Keratinocyte (primary cell): ENCODE measurements around the gene ERCC3. TPM values are rescaled to one million over a fixed set of nuclear protein-coding genes. Genes with fewer than 3 reads are reported as not detected.
"Not testable (repeated sequence)": the region's sequence is repeated elsewhere in the genome, so short reads cannot be mapped to it uniquely, and the experiment has no call there.

Source experiments
- DNase-seq: peaks from one replicate; pipeline ENCODE4 v3.0.0-alpha.2; 2011; ENCODE audit warnings: low read depth, missing footprints, low spot score
- FAIRE-seq: peaks from 2 replicates; lab custom pipeline; 2011; peaks lifted over from hg19 to GRCh38; lab: Jason Lieb, UNC
- H2AFZ ChIP-seq: 2 replicates; pipeline ENCODE4 v1.6.0; 2012; ENCODE audit warnings: low read length, control low read depth, inconsistent platforms; ENCODE audit not compliant: control insufficient read depth
- H3K27ac ChIP-seq: 2 replicates; pipeline ENCODE4 v1.5.1; 2011; ENCODE audit warnings: low read length; ENCODE audit not compliant: control insufficient read depth, insufficient read depth
- H3K27me3 ChIP-seq: 3 replicates; pipeline ENCODE4 v1.6.0; 2011; ENCODE audit warnings: low read length; ENCODE audit not compliant: control insufficient read depth, insufficient read depth; ENCODE audit errors: extremely low read depth
- H3K36me3 ChIP-seq, 2 experiments: 2 replicates in 1 of 2; 3 replicates in 1 of 2; pipeline ENCODE4 v1.5.1; 2011; ENCODE audit warnings: low read length in 2 of 2, mild to moderate bottlenecking in 1 of 2; ENCODE audit not compliant: control insufficient read depth in 2 of 2, insufficient read depth in 2 of 2; ENCODE audit errors: extremely low read depth in 1 of 2
- H3K4me1 ChIP-seq: 3 replicates; pipeline ENCODE4 v1.5.1; 2011; ENCODE audit warnings: low read length; ENCODE audit not compliant: control insufficient read depth, insufficient read depth; ENCODE audit errors: extremely low read depth
- H3K4me2 ChIP-seq: 3 replicates; pipeline ENCODE4 v1.6.0; 2011; ENCODE audit warnings: low read depth, low read length; ENCODE audit not compliant: control insufficient read depth, insufficient read depth; ENCODE audit errors: extremely low read depth
- H3K4me3 ChIP-seq, 3 experiments: fragments of 200-600 bp in 1 of 3; sonication (generic) in 1 of 3; 2 replicates in 2 of 3; 3 replicates in 1 of 3; pipeline ENCODE4 v1.5.1; 2011 to 2016; ENCODE audit warnings: low read length in 3 of 3, mild to moderate bottlenecking in 3 of 3, control low read depth in 2 of 3, inconsistent platforms in 1 of 3, low read depth in 1 of 3, mixed read lengths in 1 of 3, mixed run types in 1 of 3, moderate library complexity in 1 of 3; ENCODE audit not compliant: control insufficient read depth in 2 of 3, insufficient read depth in 2 of 3; ENCODE audit errors: extremely low read depth in 1 of 3
- H3K79me2 ChIP-seq: 2 replicates; pipeline ENCODE4 v1.6.0; 2012; ENCODE audit warnings: low read length; ENCODE audit not compliant: control insufficient read depth, insufficient read depth
- H3K9ac ChIP-seq: 3 replicates; pipeline ENCODE4 v1.6.0; 2011; ENCODE audit warnings: low read length; ENCODE audit not compliant: control insufficient read depth, insufficient read depth; ENCODE audit errors: extremely low read depth
- H3K9me1 ChIP-seq: 3 replicates; pipeline ENCODE4 v1.6.0; 2011; ENCODE audit warnings: low read length; ENCODE audit not compliant: control insufficient read depth, insufficient read depth; ENCODE audit errors: extremely low read depth
- H3K9me3 ChIP-seq: 2 replicates; pipeline ENCODE4 v1.5.1; 2012; ENCODE audit warnings: low read depth, low read length; ENCODE audit not compliant: control insufficient read depth
- H4K20me1 ChIP-seq: 3 replicates; pipeline ENCODE4 v1.6.0; 2011; ENCODE audit warnings: low read length; ENCODE audit not compliant: control insufficient read depth, insufficient read depth; ENCODE audit errors: extremely low read depth
- EZH2 ChIP-seq: IDR thresholded peaks from one replicate; pipeline ENCODE4 v1.6.1; 2012; ENCODE audit warnings: inconsistent platforms, mild to moderate bottlenecking, low read length, moderate library complexity
- dilution Hi-C: fragments of 300-500 bp; cut with MboI; formaldehyde crosslinking; loops from one replicate; pipeline ENCODE4 v1.7.0; 2020; ENCODE audit warnings: low sequenced_read_pairs; ENCODE audit not compliant: extremely low pct_ligation_motif_present
- polyA plus RNA-seq, 5 experiments: library from polyadenylated mRNA; depleted of rRNA in 3 of 5; stranded (reverse) in 3 of 5; stranded (forward) in 1 of 5; unstranded in 1 of 5; fragments of >200 nt; gene quantifications; 1 replicate in 1 of 5; 2 replicates in 3 of 5; 3 replicates in 1 of 5; pipeline versions ENCODE4 v1.2.1 to v1.2.3, GENCODE V29; 2011 to 2012; ENCODE audit warnings: missing spikeins in 2 of 5, low read depth in 1 of 5, low replicate concordance in 1 of 5
- TF ChIP-seq, protein P1 (sequence below), 3 experiments: IDR thresholded peaks in 1 of 3; conservative IDR thresholded peaks in 1 of 3; optimal IDR thresholded peaks in 1 of 3; 2 replicates in 2 of 3; 3 replicates in 1 of 3; pipeline versions ENCODE3 to v1.5.1; 2011; ENCODE audit warnings: low read length in 3 of 3, mild to moderate bottlenecking in 3 of 3, moderate library complexity in 2 of 3, control low read depth in 1 of 3, inconsistent platforms in 1 of 3; ENCODE audit not compliant: insufficient read depth in 2 of 3; ENCODE audit errors: extremely low read depth in 1 of 3

The ERCC3 gene
- polyA plus RNA-seq, 1 donor (not counting 4 experiments of a cell fraction or from before 2014, with no cell fraction given), result 40.6 TPM

DNA sequence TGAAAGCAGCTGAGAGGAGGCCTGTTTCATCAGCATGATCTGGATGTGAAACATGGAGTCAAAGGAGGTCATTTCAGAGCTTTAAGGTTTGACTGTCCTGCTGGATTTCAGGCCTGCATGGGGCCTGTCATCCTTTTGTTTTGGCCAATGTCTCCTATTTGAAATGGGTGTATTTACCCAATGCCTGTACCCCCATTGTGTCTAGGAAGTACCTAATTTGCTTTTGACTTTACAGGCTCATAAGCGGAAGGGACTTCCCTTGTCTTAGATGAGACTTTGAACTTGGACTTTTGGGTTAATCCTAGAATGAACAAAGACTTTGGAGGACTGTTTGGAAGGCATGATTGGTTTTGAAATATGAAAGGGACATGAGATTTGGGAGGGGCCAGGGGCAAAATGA, 54.5 kb downstream of the ERCC3 start:
- no peak overlapping the region for H3K4me3 ChIP-seq
- no peaks in the 10 kb centered on the region for H3K27me3 ChIP-seq
- no peaks in the 10 kb centered on the region for H3K9me3 ChIP-seq
- H3K36me3 ChIP-seq, result no peaks in the 10 kb centered on the region
- H3K4me2 ChIP-seq, result no peak overlapping the region
- no peak overlapping the region for H3K27ac ChIP-seq
- no peak for FAIRE-seq
- no peaks in the 10 kb centered on the region for H3K4me1 ChIP-seq
- no peaks in the 10 kb centered on the region for H3K9me1 ChIP-seq
- no peak overlapping the region for H3K9ac ChIP-seq
- no peaks in the 10 kb centered on the region for H3K79me2 ChIP-seq
- H4K20me1 ChIP-seq, result no peaks in the 10 kb centered on the region
- no peak for TF ChIP-seq EZH2
- TF ChIP-seq, protein P1, sequence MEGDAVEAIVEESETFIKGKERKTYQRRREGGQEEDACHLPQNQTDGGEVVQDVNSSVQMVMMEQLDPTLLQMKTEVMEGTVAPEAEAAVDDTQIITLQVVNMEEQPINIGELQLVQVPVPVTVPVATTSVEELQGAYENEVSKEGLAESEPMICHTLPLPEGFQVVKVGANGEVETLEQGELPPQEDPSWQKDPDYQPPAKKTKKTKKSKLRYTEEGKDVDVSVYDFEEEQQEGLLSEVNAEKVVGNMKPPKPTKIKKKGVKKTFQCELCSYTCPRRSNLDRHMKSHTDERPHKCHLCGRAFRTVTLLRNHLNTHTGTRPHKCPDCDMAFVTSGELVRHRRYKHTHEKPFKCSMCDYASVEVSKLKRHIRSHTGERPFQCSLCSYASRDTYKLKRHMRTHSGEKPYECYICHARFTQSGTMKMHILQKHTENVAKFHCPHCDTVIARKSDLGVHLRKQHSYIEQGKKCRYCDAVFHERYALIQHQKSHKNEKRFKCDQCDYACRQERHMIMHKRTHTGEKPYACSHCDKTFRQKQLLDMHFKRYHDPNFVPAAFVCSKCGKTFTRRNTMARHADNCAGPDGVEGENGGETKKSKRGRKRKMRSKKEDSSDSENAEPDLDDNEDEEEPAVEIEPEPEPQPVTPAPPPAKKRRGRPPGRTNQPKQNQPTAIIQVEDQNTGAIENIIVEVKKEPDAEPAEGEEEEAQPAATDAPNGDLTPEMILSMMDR (optimal IDR thresholded peaks at IDR 0.05 in 1 of 3, IDR thresholded peaks at IDR 0.05 in 1 of 3, conservative IDR thresholded peaks at IDR 0.05 in 1 of 3; ENCODE audit: extremely low read depth in 1 of 3, insufficient read depth in 2 of 3, low read length in 3 of 3), result no peak
- dilution Hi-C loops, result no loop called here
- H2AFZ ChIP-seq, result no peak overlapping the region
- no peak for DNase-seq

DNA sequence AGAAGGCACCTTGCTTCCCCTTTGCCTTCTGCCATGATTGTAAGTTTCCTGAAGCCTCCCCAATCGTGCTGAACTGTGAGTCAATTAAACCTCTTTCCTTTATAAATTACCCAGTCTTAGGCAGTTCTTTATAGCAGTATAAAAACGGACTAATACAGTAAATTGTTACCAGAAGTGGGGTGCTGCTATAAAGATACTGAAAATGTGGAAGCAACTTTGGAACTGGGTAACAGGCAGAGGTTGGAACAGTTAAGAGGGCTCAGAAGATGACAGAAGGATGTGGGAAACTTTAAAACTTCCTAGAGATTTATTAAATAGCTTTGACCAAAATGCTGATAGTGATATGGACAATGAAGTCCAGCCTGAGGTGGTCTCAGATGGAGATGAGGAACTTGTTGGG, 56.2 kb downstream of the ERCC3 start:
- H2AFZ ChIP-seq, H3K36me3 ChIP-seq, H4K20me1 ChIP-seq, H3K4me3 ChIP-seq, FAIRE-seq, H3K79me2 ChIP-seq, DNase-seq, H3K4me1 ChIP-seq, dilution Hi-C loops, H3K27me3 ChIP-seq, H3K4me2 ChIP-seq, H3K9ac ChIP-seq, H3K9me3 ChIP-seq, H3K27ac ChIP-seq, H3K9me1 ChIP-seq: not testable (repeated sequence)

DNA sequence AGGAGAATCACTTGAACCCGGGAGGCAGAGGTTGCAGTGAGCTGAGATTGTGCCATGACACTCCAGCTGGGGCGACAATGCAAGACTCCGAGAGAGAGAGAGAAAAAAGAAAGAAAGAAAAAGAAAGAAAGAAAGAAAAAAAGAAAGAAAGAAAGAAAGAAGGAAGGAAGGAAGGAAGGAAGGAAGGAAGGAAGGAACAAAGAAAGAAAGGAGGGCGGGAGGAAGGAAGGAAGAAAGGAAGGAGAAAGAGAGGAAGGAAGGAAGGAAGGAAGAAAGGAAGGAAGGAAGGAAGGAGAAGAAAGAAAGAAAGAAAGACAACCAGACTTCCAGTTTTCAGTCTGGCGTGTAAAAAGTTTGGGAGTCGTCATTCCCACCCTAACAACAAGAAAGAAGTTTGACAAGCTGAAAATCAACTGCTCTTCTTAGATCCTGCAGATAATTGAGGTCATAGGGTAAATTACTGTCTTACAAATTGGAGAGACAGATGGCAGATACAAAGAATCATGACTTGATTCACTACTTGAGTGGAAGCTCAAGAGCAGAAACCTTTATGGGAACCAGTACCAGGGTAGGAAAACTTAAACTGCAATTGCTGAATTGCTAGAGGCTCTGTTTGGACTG, 58.8 kb downstream of the ERCC3 start:
- H4K20me1 ChIP-seq, result no peaks in the 10 kb centered on the region
- TF ChIP-seq, protein P1 (optimal IDR thresholded peaks at IDR 0.05 in 1 of 3, IDR thresholded peaks at IDR 0.05 in 1 of 3, conservative IDR thresholded peaks at IDR 0.05 in 1 of 3; ENCODE audit: extremely low read depth in 1 of 3, insufficient read depth in 2 of 3, low read length in 3 of 3), result no peak
- no peak for TF ChIP-seq EZH2
- no peak overlapping the region for H3K9ac ChIP-seq
- H3K9me1 ChIP-seq, result no peaks in the 10 kb centered on the region
- dilution Hi-C loops, result no loop called here
- H3K9me3 ChIP-seq, result no peaks in the 10 kb centered on the region
- H2AFZ ChIP-seq, result no peak overlapping the region
- no peaks in the 10 kb centered on the region for H3K27me3 ChIP-seq
- no peaks in the 10 kb centered on the region for H3K4me1 ChIP-seq
- no peak overlapping the region for H3K4me2 ChIP-seq
- H3K4me3 ChIP-seq, result no peak overlapping the region
- H3K36me3 ChIP-seq, result no peaks in the 10 kb centered on the region
- H3K27ac ChIP-seq, result no peak overlapping the region
- DNase-seq (no peak), FAIRE-seq (no peak)
- H3K79me2 ChIP-seq, result no peaks in the 10 kb centered on the region
